Calu3 (cell line): ENCODE data around the gene VSIR. TPM values are rescaled to one million over a fixed set of nuclear protein-coding genes. Genes with fewer than 3 reads are reported as not detected.

Source experiments
- BruUV-seq: library from RNA; stranded (reverse); fragments of 400-500 nt; replicated peaks from 2 replicates; lab custom pipeline; 2021; lab: Mats Ljungman, UMichigan
- CTCF ChIA-PET: fragments of 300-600 bp; sonication (Branson Sonifier 250); formaldehyde crosslinking; loops from one replicate; lab custom pipeline; 2022; ENCODE audit warnings: antibody characterized with exemption; lab: Charles Lee
- DNase-seq: peaks from one replicate; pipeline ENCODE4 v3.0.0; 2022
- H3K27ac Mint-ChIP-seq: one replicate; pipeline ENCODE4 v1.8.0; 2022; ENCODE audit warnings: mixed read lengths; ENCODE audit not compliant: unreplicated experiment
- H3K27me3 Mint-ChIP-seq: one replicate; pipeline ENCODE4 v1.8.0; 2022; ENCODE audit warnings: mixed read lengths; ENCODE audit not compliant: unreplicated experiment
- H3K36me3 Mint-ChIP-seq: one replicate; pipeline ENCODE4 v1.8.0; 2022; ENCODE audit warnings: mild to moderate bottlenecking, moderate library complexity, mixed read lengths; ENCODE audit not compliant: insufficient read depth, unreplicated experiment
- H3K4me1 Mint-ChIP-seq: one replicate; pipeline ENCODE4 v1.8.0; 2022; ENCODE audit warnings: mild to moderate bottlenecking, low read depth, mixed read lengths; ENCODE audit not compliant: unreplicated experiment
- H3K4me3 Mint-ChIP-seq: one replicate; pipeline ENCODE4 v1.8.0; 2022; ENCODE audit warnings: mild to moderate bottlenecking, low read depth, moderate library complexity, mixed read lengths; ENCODE audit not compliant: unreplicated experiment
- H3K9me3 Mint-ChIP-seq: one replicate; pipeline ENCODE4 v1.8.0; 2022; ENCODE audit warnings: low read depth, mixed read lengths; ENCODE audit not compliant: unreplicated experiment
- CTCF ChIP-seq: fragments of 200-600 bp; IDR thresholded peaks from one replicate; pipeline ENCODE4 v1.8.0; 2022; ENCODE audit warnings: antibody characterized with exemption; ENCODE audit not compliant: unreplicated experiment
- intact Hi-C: fragments of 100-400 bp; cut with micrococcal nuclease; formaldehyde crosslinking; loops from one replicate; pipeline ENCODE4 v1.10.0; 2022; ENCODE audit not compliant: unreplicated experiment
- total RNA-seq: library from RNA; stranded (reverse); gene quantifications from 2 replicates; pipeline ENCODE4 v1.2.3, GENCODE V29; 2022

Gene VSIR
- total RNA-seq, 1 experiment from 2014 or later = 30.1 TPM

GRCh38 chr10:71819441-71819861 lies 46.1 kb upstream of the VSIR start:
- Mint-ChIP-seq H3K9me3 (no peaks in the 10 kb centered on the region), H3K27ac (no peak overlapping the region), H3K4me1 (no peaks in the 10 kb centered on the region), H3K27me3 (no peaks in the 10 kb centered on the region), H3K4me3 (no peak overlapping the region), H3K36me3 (peaks cover 72% of the 10 kb centered on the region)
- intact Hi-C loops = loop anchor here (10.0 kb wide), 1 partner anchor 125 kb away; no protein-coding TSS in a partner anchor
- BruUV-seq = no TSS peak
- no peak for DNase-seq
- no peak for TF ChIP-seq CTCF
- CTCF ChIA-PET = no interaction called here

- no peak overlapping the region for H3K27ac Mint-ChIP-seq
- H3K36me3 Mint-ChIP-seq = peaks cover 77% of the 10 kb centered on the region
- H3K9me3 Mint-ChIP-seq = no peaks in the 10 kb centered on the region
- no peak overlapping the region for H3K4me3 Mint-ChIP-seq
- TF ChIP-seq CTCF = no peak
- DNase-seq = no peak
- intact Hi-C loops = loop anchor here (10.0 kb wide), 1 partner anchor 124 kb away; no protein-coding TSS in a partner anchor
- no peaks in the 10 kb centered on the region for H3K4me1 Mint-ChIP-seq
- CTCF ChIA-PET = interaction anchor here (0.5 kb wide), 1 partner anchor 38 kb away, joined by 4 read pairs; no protein-coding TSS in a partner anchor
- no peaks in the 10 kb centered on the region for H3K27me3 Mint-ChIP-seq
- BruUV-seq = no TSS peak
Measured at GRCh38 chr10:71818674-71819260, 45.4 kb upstream of the VSIR start.

GRCh38 chr10:71817831-71818655 lies 44.7 kb upstream of the VSIR start:
- no peaks in the 10 kb centered on the region for H3K9me3 Mint-ChIP-seq
- H3K4me3 Mint-ChIP-seq = no peak overlapping the region
- CTCF ChIA-PET = interaction anchor here (0.6 to 1.2 kb wide), 2 partner anchors 12 to 509 kb away, joined by 3 read pairs; no protein-coding TSS in a partner anchor
- H3K36me3 Mint-ChIP-seq = peaks cover 80% of the 10 kb centered on the region
- H3K27me3 Mint-ChIP-seq = no peaks in the 10 kb centered on the region
- intact Hi-C loops = loop anchor here (10.0 kb wide), 1 partner anchor 123 kb away; no protein-coding TSS in a partner anchor
- H3K27ac Mint-ChIP-seq = no peak overlapping the region
- no peak for TF ChIP-seq CTCF
- no TSS peak for BruUV-seq
- DNase-seq = no peak
- no peaks in the 10 kb centered on the region for H3K4me1 Mint-ChIP-seq

- TF ChIP-seq CTCF = no peak
- Mint-ChIP-seq H3K4me1 (no peaks in the 10 kb centered on the region), H3K36me3 (peaks cover 78% of the 10 kb centered on the region), H3K4me3 (no peak overlapping the region), H3K27me3 (no peaks in the 10 kb centered on the region), H3K27ac (no peak overlapping the region), H3K9me3 (no peaks in the 10 kb centered on the region)
- intact Hi-C loops = loop anchor here (10.0 kb wide), 1 partner anchor 122 kb away; no protein-coding TSS in a partner anchor
- DNase-seq = no peak
- CTCF ChIA-PET = interaction anchor here (0.6 to 1.2 kb wide), 2 partner anchors 13 to 508 kb away, joined by 3 read pairs; no protein-coding TSS in a partner anchor
- TSS peak; percentile 92 for BruUV-seq
Measured at GRCh38 chr10:71816936-71817618, 43.8 kb upstream of the VSIR start.
